Measurements from ENCODE around the gene CABLES1. TPM values are rescaled to one million over a fixed set of nuclear protein-coding genes. Genes with fewer than 3 reads are reported as not detected.

CABLES1 gene
- polyA plus RNA-seq, 2 of the 4 experiments (the other 2 are of a cell fraction), result 4.5 to 8.6 TPM

DNA sequence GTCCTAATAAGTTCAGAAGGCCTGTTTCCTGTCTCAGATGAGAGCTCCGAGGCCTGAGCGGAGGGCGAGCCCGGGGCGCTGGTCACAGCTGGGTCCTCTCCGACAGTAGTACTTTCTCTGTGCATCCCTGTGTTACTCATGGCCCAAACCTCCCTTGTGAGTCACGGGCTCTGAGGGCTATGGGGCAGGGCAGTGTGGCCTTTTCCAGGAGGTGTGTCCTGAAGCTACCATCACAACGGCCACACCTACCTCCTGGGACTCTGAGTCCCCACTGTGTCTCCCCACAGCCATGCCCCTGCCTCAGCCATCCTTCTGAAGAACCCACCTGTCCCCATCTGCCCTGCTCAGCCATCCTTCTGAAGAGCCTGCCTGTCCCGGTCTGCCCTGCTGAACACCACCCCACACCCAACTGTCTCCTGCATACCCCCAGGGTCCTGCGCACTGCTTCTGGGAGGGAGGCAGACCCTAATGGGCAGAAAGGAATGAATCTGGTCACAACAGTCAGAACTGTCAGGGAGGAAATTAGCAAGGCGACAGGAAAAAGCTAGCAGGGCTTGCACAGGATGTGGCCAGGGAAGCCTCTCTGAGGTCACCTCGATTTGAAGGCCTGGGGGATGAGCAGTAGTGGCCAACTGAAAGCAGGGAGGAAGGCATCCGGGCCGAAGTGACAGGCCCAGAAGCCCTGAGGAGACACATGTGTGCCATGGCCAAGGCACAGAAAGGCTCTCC lies 172.4 kb downstream of the CABLES1 start (continued):
- no peak for TF ChIP-seq KDM1A (IDR thresholded peaks at IDR 0.05; ENCODE audit: low read depth)
- TF ChIP-seq FOSB (CRISPR knock-in tag; IDR thresholded peaks at IDR 0.05), result no peak
- no peak for TF ChIP-seq EHMT2 (IDR thresholded peaks at IDR 0.05; ENCODE audit: low read depth)

Other genes starting within 250 kb of the CABLES1 start
- 49.6 and 65.4 TPM in 2 replicates for gene RBBP8, start 202.2 kb upstream of the CABLES1 start, polyA plus RNA-seq (2011; rRNA removed)
- 25.6 to 28.2 TPM (median 26.8 TPM) in 3 replicates for gene RBBP8, start 202.2 kb upstream of the CABLES1 start, polyA plus RNA-seq (2017; fragmentation: RNase III; extraction: RNeasy Plus Mini Kit Qiagen cat#74134 plus additional on column Dnase treatment)